HG02623 (cell line): ENCODE data around the gene TM2D1.
"Not testable (repeated sequence)": the region's sequence is repeated elsewhere in the genome, so short reads cannot be mapped to it uniquely, and the experiment has no call there.

Source experiments
- ATAC-seq: cut with Tn5 transposase; IDR thresholded peaks from one replicate; pipeline ENCODE4 v1.9.1; 2021; ENCODE audit warnings: moderate library complexity; ENCODE audit not compliant: unreplicated experiment

The TM2D1 gene

GRCh38 chr1:61718996-61719663 lies 5.8 kb downstream of the TM2D1 start:
- ATAC-seq: not testable (repeated sequence)

- ATAC-seq: no peak
Measured at GRCh38 chr1:61711969-61712368, 13.0 kb downstream of the TM2D1 start.

GRCh38 chr1:61711257-61711656 lies 13.7 kb downstream of the TM2D1 start:
- not testable (repeated sequence) for ATAC-seq

- ATAC-seq: no peak
Measured at GRCh38 chr1:61709908-61710289, 15.0 kb downstream of the TM2D1 start.

- ATAC-seq: no peak
Measured at GRCh38 chr1:61708953-61709907, 15.7 kb downstream of the TM2D1 start.

- ATAC-seq: no peak
Measured at GRCh38 chr1:61699911-61700851, 24.8 kb downstream of the TM2D1 start.

GRCh38 chr1:61692155-61692800 lies 32.7 kb downstream of the TM2D1 start:
- no peak for ATAC-seq

GRCh38 chr1:61687901-61688300 lies 37.0 kb downstream of the TM2D1 start:
- no peak for ATAC-seq

- ATAC-seq: no peak
Measured at GRCh38 chr1:61682891-61683290, 42.0 kb downstream of the TM2D1 start.

GRCh38 chr1:61680500-61680899 lies 44.4 kb downstream of the TM2D1 start:
- ATAC-seq: no peak

GRCh38 chr1:61676881-61677280 lies 48.1 kb downstream of the TM2D1 start:
- ATAC-seq: not testable (repeated sequence)

GRCh38 chr1:61674221-61674620 lies 50.7 kb downstream of the TM2D1 start:
- no peak for ATAC-seq

GRCh38 chr1:61672376-61672775 lies 52.6 kb downstream of the TM2D1 start:
- ATAC-seq: no peak

GRCh38 chr1:61670445-61670844 lies 54.5 kb downstream of the TM2D1 start:
- ATAC-seq: no peak

GRCh38 chr1:61670016-61670415 lies 54.9 kb downstream of the TM2D1 start:
- no peak for ATAC-seq

- no peak for ATAC-seq
Measured at GRCh38 chr1:61659061-61659460, 65.9 kb downstream of the TM2D1 start.

GRCh38 chr1:61655453-61655852 lies 69.5 kb downstream of the TM2D1 start:
- no peak for ATAC-seq

- no peak for ATAC-seq
Measured at GRCh38 chr1:61654067-61654466, 70.9 kb downstream of the TM2D1 start.

- ATAC-seq: no peak
Measured at GRCh38 chr1:61648983-61649742, 75.8 kb downstream of the TM2D1 start.

- ATAC-seq: no peak
Measured at GRCh38 chr1:61647142-61647541, 77.8 kb downstream of the TM2D1 start.
